ENCODE data around the gene FAM241B. TPM values are rescaled to one million over a fixed set of nuclear protein-coding genes. Genes with fewer than 3 reads are reported as not detected.

Gene FAM241B, protein sequence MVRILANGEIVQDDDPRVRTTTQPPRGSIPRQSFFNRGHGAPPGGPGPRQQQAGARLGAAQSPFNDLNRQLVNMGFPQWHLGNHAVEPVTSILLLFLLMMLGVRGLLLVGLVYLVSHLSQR
- 0.95 and 2.9 TPM in 2 replicates for total RNA-seq

DNA sequence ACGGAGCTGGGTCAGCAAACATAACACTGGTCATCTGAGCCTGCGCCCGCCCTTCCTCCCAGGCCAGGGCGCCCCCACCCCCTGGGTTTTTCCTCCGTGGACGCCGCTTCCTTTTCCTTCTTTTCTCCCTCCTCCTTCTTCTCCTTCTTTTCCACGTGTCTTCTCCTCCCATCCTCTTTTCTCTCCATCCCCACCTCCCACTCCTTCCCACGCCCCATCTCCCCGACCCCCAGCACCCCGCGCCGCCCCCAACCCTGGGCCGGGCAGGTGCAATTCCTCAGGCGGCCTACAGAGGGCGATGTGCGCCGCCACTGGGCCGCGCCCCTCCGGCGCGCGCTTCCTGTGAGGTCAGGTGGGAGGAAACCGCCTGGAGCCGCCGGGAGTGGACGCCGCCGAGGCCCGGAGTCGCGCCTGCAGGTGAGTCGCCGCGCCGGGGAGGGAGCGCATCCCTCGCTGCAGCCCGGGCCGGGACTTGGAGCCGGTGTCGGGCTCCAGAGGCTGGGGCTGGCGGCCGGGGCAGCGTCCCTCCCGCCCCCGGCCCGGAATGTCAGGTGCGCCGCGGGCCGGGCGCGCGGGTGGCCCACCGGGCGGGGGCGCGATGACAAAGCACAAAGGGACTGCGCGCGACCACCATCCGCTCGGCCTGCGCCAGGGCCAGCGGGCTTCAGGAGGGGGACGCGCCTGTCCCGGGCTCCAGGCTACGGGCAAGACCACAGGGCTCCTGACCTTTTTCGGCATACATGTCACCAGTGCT is at the start of gene FAM241B:
Gene FAM241B (plus strand): TSS at position 351 of the 754 bp plus-strand sequence. CDS start 1,497 bp downstream, outside the sequence.

Other genes starting within 250 kb of the FAM241B start
- gene TACR2, start 213.3 kb upstream of the FAM241B start, total RNA-seq = not detected in 2 replicates
- 2.9 and 4.9 TPM in 2 replicates for gene TSPAN15, start 178.8 kb upstream of the FAM241B start, total RNA-seq
- not detected in 2 replicates for gene NEUROG3, start 56.8 kb upstream of the FAM241B start, total RNA-seq
- gene COL13A1, start 171.7 kb downstream of the FAM241B start, total RNA-seq = 3.5 and 3.7 TPM in 2 replicates

Measured in hair follicular keratinocyte (primary cell).